Upper lobe of right lung (tissue), 1 donor: ENCODE results near the gene BLZF1. TPM values are rescaled to one million over a fixed set of nuclear protein-coding genes. Genes with fewer than 3 reads are reported as not detected.
"Not testable (repeated sequence)": the region's sequence is repeated elsewhere in the genome, so short reads cannot be mapped to it uniquely, and the experiment has no call there.

Experiments used
- ATAC-seq: fragments of 200-7000 bp; cut with Tn5 transposase; one replicate; pipeline ENCODE4 v1.9.1; 2020; ENCODE audit warnings: mild to moderate bottlenecking, moderate library complexity
- DNase-seq: peaks from one replicate; pipeline ENCODE4 v3.0.0-alpha.2; 2020
- H3K27ac ChIP-seq: fragments of 200-600 bp; one replicate; pipeline ENCODE4 v1.8.0; 2022
- H3K27me3 ChIP-seq: fragments of 200-600 bp; one replicate; pipeline ENCODE4 v1.8.0; 2022; ENCODE audit warnings: mild to moderate bottlenecking
- H3K36me3 ChIP-seq: fragments of 200-600 bp; one replicate; pipeline ENCODE4 v1.8.0; 2022
- H3K4me1 ChIP-seq: fragments of 200-600 bp; one replicate; pipeline ENCODE4 v1.8.0; 2022
- H3K4me3 ChIP-seq: fragments of 200-600 bp; one replicate; pipeline ENCODE4 v1.8.0; 2022; ENCODE audit warnings: mild to moderate bottlenecking
- H3K9me3 ChIP-seq: fragments of 200-600 bp; one replicate; pipeline ENCODE4 v1.8.0; 2022
- intact Hi-C: fragments of 100-400 bp; cut with DNase I; formaldehyde crosslinking; loops from one replicate; pipeline ENCODE4 v1.11.0; 2022
- total RNA-seq: library from RNA; stranded (reverse); fragmentation: NEBNext Ultra II Directional; extraction: Animal tissue kit (Norgen Biotek cat#: 25700); gene quantifications from one replicate; pipeline ENCODE4 v1.2.1, GENCODE V29; 2021
- TF ChIP-seq, protein P1 (sequence below): fragments of 200-600 bp; IDR thresholded peaks from one replicate; pipeline ENCODE4 v1.8.0; 2022; ENCODE audit warnings: antibody characterized with exemption
- donor health status: DM: no; HTN: yes; CAD: no; lungs with severe emphysema.

BLZF1 gene
- total RNA-seq, 1 donor from 2014 or later = 22.4 TPM

- H3K36me3 ChIP-seq = no peaks in the 10 kb centered on the region
- ATAC-seq (no peak), DNase-seq (no peak)
- intact Hi-C loops = no loop called here
- H3K27me3 ChIP-seq = no peaks in the 10 kb centered on the region
- no peak overlapping the region for H3K27ac ChIP-seq
- H3K9me3 ChIP-seq = no peaks in the 10 kb centered on the region
- TF ChIP-seq, protein P1, sequence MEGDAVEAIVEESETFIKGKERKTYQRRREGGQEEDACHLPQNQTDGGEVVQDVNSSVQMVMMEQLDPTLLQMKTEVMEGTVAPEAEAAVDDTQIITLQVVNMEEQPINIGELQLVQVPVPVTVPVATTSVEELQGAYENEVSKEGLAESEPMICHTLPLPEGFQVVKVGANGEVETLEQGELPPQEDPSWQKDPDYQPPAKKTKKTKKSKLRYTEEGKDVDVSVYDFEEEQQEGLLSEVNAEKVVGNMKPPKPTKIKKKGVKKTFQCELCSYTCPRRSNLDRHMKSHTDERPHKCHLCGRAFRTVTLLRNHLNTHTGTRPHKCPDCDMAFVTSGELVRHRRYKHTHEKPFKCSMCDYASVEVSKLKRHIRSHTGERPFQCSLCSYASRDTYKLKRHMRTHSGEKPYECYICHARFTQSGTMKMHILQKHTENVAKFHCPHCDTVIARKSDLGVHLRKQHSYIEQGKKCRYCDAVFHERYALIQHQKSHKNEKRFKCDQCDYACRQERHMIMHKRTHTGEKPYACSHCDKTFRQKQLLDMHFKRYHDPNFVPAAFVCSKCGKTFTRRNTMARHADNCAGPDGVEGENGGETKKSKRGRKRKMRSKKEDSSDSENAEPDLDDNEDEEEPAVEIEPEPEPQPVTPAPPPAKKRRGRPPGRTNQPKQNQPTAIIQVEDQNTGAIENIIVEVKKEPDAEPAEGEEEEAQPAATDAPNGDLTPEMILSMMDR = no peak
- H3K4me3 ChIP-seq = no peak overlapping the region
- H3K4me1 ChIP-seq = no peaks in the 10 kb centered on the region
Measured at GRCh38 chr1:169326261-169326955, 41.6 kb upstream of the BLZF1 start.

DNA sequence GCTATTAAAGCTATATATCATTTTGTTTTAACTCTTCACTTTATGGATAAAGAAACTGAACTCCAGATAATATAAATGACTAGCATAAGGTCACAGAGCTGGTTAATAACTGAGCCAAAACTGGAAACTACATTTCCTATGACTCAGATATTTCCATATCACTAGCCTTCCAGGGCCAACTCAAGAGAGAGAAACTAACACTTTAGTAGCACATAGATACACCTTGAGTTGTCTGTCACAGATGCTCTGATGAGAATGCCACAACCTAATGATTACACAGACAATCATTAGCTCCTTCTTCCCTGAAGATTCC, 41.1 kb upstream of the BLZF1 start:
- ATAC-seq (no peak), DNase-seq (no peak)
- Histone ChIP-seq H3K36me3 (no peaks in the 10 kb centered on the region), H3K27ac (no peak overlapping the region), H3K27me3 (no peaks in the 10 kb centered on the region), H3K4me1 (no peaks in the 10 kb centered on the region), H3K9me3 (no peaks in the 10 kb centered on the region), H3K4me3 (no peak overlapping the region)
- intact Hi-C loops = no loop called here
- TF ChIP-seq, protein P1 = no peak

GRCh38 chr1:169327875-169328274, 40.1 kb upstream of the BLZF1 start:
- ATAC-seq = no peak

DNA sequence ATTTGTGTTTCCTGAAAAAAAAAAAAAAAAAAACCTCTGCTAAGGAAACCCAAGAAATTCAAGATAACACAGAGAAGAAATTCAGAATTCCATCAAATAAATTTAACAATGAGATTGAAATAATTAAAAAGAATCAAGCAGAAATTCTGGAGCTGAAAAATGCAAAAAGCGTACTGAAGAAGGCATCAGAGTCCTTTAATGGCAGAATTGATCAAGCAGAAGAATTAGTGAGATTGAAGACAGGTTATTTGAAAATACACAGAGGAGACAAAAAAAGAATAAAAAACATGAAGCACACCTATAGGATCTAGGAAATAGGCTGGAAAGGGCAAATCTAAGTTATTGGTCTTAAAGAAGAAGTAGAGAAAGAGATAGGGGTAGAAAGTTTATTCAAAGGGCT, 38.6 kb upstream of the BLZF1 start:
- intact Hi-C loops = no loop called here
- Histone ChIP-seq H3K27ac (no peak overlapping the region), H3K9me3 (no peaks in the 10 kb centered on the region), H3K27me3 (no peaks in the 10 kb centered on the region), H3K4me1 (no peaks in the 10 kb centered on the region), H3K4me3 (no peak overlapping the region), H3K36me3 (no peaks in the 10 kb centered on the region)
- ATAC-seq (no peak), DNase-seq (no peak)
- TF ChIP-seq, protein P1 = no peak

More at GRCh38 chr1:169327875-169328274, 40.1 kb upstream of the BLZF1 start:
- Histone ChIP-seq H3K4me3 (no peak overlapping the region), H3K27me3 (no peaks in the 10 kb centered on the region), H3K27ac (no peak overlapping the region), H3K36me3 (no peaks in the 10 kb centered on the region), H3K9me3 (no peaks in the 10 kb centered on the region), H3K4me1 (no peaks in the 10 kb centered on the region)
- TF ChIP-seq, protein P1 = no peak
- intact Hi-C loops = no loop called here
- DNase-seq = no peak

DNA sequence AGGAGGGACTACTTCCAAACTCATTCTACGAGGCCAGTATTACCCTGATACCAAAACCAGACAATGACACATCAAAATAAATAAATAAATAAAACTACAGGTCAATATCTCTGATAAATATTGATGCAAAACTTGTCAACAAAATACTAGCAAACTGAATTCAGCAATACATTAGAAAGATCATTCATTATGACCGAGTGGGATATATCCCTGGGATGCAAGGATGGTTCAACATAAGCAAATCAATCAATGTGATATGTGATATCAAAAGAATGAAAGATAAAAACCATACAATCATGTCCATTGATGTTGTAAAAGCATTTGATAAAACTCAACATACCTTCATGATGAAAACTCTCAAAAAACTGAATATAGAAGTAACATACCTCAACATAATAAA, 37.1 kb upstream of the BLZF1 start:
- H3K9me3 ChIP-seq = no peaks in the 10 kb centered on the region
- ATAC-seq (no peak), DNase-seq (no peak)
- no peak overlapping the region for H3K4me3 ChIP-seq
- no peak overlapping the region for H3K27ac ChIP-seq
- TF ChIP-seq, protein P1 = no peak
- H3K36me3 ChIP-seq = no peaks in the 10 kb centered on the region
- no peaks in the 10 kb centered on the region for H3K4me1 ChIP-seq
- intact Hi-C loops = no loop called here
- H3K27me3 ChIP-seq = no peaks in the 10 kb centered on the region

DNA sequence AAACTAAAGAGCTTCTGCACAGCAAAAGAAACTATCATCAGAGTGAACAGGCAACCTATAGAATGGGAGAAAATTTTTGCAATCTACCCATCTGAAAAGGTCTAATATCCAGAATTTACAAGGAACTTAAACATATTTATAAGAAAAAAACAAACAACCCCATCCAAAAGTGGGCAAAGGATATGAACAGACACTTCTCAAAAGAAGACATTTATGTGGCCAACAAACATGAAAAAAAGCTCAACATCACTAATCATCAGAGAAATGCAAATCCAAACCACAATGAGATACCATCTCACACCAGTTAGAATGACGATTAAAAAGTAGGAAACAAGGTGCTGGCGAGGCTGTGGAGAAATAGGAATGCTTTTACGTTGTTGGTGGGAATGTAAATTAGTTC, 33.3 kb upstream of the BLZF1 start:
- DNase-seq, H3K4me1 ChIP-seq, H3K9me3 ChIP-seq, ATAC-seq, H3K27ac ChIP-seq, H3K4me3 ChIP-seq, H3K27me3 ChIP-seq, intact Hi-C loops, H3K36me3 ChIP-seq: not testable (repeated sequence)

DNA sequence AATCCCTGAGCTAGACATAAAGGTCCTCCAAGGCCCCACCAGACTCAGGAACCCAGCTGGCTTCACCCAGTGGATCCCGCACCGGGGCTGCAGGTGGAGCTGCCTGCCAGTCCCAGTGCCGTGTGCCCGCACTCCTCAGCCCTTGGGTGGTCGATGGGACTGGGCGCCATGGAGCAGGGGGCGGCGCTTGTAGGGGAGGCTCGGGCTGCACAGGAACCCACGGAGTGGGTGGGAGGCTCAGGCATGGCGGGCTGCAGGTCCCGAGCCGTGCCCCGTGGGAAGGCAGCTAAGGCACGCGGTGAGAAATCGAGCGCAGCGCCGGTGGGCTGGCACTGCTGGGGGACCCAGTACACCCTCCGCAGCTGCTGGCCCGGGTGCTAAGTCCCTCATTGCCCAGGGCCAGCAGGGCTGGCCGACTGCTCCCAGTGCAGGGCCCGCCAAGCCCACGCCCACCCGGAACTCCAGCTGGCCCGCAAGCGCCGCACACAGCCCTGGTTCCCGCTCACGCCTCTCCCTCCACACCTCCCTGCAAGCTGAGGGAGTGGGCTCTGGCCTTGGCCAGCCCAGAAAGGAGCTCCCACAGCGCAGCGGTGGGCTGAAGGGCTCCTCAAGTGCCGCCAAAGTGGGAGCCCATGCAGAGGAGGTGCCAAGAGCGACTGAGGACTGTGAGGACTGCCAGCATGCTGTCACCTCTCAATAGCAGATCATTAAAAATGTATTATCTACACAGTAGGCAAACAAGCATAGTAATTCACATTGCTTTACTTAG, 30.9 kb upstream of the BLZF1 start:
- H3K27me3 ChIP-seq, H3K27ac ChIP-seq, H3K36me3 ChIP-seq, H3K4me1 ChIP-seq, DNase-seq, H3K9me3 ChIP-seq, H3K4me3 ChIP-seq, intact Hi-C loops, ATAC-seq: not testable (repeated sequence)
